AG20443 (cell line): ENCODE data around the gene SPACA9.

Experiments used
- DNase-seq: peaks from one replicate; pipeline ENCODE4 v3.0.0; 2012; ENCODE audit warnings: low spot score, mixed read lengths

Gene SPACA9

GRCh38 chr9:132863096-132863495 is 15.6 kb upstream of the SPACA9 start:
- no peak for DNase-seq

DNA sequence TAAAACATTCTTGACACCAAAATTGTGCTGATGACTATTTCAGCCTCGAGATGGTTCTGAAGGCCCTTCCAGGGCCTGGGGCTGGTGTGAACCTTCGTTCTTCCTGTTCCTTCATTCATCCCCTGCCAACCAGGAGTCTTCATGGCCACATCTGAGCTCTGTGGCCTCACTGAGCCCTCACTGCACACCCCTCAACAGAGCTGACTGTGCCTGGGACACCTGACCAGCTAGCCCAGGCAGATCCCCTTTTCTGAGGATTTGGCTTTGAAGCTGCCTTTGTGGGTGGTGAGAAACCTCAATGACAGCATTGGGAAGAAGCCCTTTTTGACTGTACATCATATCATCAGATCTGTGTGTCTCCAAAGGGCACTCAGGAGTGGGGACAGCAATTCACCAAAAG is 14.4 kb upstream of the SPACA9 start:
- DNase-seq = no peak

GRCh38 chr9:132864691-132865090 is 14.0 kb upstream of the SPACA9 start:
- DNase-seq = no peak

DNA sequence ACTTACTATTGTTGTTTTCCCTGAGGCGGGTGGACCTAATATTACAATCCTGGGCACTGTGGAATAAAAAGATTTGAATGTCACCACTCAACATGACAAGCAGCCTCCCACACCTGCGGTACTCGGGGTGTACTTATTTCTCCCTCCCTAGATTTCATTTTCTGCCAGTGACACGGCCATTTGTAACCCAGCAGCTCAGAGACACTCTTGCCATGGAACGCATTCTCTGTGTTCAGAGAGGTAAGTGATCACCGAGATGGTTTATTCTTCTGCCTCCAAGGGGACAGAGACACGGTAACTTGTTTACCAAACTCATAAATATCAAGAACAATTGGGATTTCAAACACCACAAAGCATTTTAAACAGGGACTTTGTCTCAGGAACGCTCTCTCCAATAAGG is 11.8 kb upstream of the SPACA9 start:
- DNase-seq = no peak

DNA sequence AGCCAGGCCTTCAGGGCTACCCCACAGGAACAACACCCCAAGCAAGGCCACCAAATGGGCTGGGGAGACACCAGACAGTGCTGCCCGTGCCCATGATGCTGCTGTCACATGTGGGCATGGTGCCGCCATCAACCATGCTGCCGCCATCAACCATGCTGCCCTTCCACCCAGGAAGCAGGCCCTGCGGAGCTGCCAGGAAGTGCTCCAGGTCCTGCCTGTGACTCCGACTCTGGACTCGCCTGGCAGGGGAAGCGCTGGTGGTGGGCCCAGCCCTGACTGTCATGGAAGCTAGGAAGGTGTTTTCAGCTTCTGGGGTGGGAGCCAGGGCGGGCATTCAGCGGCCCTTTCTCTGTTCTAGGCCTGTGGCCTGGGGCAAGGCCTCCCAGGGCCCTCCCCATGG is 9.4 kb upstream of the SPACA9 start:
- DNase-seq = no peak

DNA sequence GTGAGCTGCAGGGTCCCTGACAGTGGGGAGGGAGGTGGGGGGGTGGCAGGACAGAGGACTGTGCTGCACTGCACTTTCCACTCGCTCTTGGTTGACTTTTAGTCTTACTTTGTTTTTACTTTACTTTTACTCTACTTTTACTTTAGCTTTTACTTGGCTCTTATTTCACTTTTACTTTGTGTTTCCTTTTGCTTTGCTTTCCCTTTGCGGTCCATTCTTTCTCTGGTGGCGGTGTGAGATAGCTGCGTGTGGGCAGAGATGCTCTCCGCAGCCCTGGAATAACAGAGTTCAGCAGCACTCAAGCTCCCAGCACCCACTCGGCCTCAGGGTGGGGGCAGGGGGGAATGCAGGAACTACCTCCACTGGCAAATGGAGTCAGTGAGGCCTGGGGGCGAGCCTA is 5.3 kb upstream of the SPACA9 start:
- no peak for DNase-seq

DNA sequence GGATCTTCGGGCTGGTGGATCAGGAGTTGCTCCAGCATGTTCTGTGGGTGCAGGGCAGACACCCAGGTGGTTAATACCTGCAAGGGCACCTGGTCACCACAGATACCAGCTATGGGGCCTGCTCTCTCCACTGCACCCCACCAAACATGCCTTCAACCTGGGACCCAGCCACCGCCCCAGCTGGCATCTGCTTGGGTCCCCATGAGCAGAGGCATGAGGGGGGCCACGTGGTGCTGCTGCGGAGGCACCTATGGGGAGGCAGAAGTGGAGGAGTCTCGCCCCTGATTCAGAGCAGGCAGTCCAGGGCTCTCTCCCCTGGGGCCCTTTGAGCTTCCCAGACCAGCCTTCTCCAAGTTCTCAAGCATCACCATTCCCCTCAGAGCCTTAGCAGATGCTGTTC is 3.5 kb upstream of the SPACA9 start:
- DNase-seq = no peak

- no peak for DNase-seq
Measured at GRCh38 chr9:132876849-132877248, 1.8 kb upstream of the SPACA9 start.

- no peak for DNase-seq
Measured at GRCh38 chr9:132877458-132877823, 1.3 kb upstream of the SPACA9 start.

- peak; percentile 98 for DNase-seq
Measured at GRCh38 chr9:132877824-132878694, 639 bp upstream of the SPACA9 start, which contains the start of gene AK8. Gene AK8 (minus strand): TSS chr9:132878284. CDS start chr9:132878255, 29 bp downstream.

GRCh38 chr9:132879457-132880323 is 992 bp downstream of the SPACA9 start:
- no peak for DNase-seq

- peak; percentile 33 for DNase-seq
Measured at GRCh38 chr9:132880324-132880661, 1.6 kb downstream of the SPACA9 start.

GRCh38 chr9:132881826-132882225 is 3.1 kb downstream of the SPACA9 start:
- DNase-seq = no peak

DNA sequence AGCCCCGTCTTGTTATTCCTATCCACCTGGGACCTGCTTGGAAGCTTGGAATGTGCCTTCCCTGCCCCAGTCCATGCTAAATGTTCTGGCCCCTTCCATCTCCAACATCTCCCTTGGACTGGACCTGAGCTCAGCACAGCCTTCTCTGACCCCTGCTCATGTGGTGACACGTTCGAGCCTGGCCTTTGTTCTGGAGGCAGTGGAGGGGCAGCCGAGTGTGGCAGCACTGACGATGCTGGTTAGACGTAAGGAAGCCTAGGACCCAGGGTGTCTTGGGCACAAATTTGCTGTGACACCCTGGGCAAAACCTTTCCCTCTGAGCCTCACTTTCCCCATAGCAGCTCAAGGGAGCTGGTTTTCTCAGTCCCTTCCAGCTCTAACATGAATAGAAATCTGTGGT is 3.9 kb downstream of the SPACA9 start:
- no peak for DNase-seq

DNA sequence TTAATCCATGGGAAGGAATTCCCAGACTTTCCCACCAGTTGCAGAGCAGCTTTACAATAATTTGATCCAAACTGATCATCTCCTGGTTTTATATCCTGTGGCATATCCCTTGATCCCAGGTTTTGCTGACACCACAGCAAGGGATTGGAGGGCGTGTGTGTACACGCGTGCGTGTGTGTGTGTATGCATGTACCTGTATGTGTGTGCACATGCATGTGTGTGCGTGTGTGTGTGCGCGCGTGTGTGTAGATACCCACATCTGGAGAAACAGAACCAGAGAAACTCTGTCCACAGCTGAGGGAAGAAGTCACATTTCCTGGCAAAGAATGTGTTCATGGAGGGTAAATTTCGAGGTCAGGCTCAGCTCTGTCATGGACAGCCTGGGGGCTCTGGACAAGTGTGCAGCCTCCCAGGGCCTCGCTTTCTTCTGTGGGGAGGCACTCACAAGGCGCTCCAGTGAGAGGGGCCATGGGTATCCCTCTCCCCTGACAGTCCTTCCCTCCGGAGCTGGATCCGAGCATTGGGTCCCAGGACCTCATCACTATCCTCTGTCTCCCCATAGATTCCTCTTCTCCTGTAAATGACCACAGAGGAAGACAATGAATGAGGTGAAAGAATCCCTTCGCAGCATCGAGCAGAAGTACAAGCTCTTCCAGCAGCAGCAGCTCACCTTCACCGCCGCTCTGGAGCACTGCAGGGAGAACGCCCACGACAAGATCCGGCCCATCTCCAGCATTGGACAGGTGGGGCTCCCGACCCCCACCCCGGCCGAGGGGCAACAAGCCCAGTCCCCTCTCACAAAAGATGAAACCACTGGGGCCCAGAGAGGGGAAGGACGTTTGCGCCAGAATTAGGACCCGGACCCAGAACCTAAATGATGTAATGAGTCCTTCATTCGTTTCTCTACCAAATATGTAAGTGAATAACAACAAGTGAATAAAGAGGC is 4.9 kb downstream of the SPACA9 start:
- DNase-seq = no peak

DNA sequence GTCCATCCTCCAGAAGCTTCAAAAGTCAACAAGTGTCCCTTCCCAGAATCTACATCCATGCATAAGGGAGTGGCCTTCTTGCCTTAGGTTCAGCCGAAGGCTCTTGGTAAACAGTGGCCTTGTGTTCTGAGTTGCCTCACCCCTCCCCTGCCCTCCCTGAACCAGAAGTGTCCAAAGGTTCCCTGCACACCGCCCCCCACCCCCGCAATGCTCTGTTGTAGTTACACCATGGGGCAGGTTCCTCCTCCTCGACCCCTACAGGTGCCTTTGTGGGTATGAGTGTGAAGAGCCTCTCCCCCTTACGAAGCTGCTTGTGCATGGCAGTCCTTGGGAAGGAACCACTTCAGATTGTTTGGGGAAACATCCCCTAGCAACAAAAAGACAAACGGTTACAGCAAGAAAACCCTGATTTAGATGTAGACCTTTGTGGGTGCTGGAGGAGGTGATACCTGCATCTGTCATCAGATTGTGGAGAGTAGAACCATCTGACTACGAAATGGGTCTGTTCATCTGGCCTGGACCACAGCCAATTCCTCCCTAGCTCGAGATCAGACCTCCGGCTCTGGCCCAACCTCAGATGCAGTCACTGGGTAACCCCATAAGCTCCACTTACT is 7.1 kb downstream of the SPACA9 start:
- DNase-seq = no peak

DNA sequence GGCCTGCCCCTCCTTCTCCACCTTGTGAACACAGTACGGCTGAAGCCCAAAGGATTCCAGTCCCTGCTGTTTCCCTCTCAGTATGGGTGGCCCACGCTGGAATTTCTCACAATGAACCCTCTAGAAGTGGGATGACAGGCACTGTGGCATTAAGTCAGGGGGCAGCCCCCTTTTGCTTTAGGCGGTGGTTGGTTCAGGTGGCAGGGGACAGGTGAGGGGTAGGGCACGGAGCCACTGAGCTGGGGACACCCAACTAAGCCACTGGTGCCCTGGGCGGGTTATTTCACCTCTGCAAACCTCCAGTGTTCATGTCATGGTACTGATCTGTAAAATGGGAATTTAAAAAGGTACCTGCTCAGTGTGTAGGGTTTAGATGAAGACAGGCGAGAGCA is 7.6 kb downstream of the SPACA9 start:
- DNase-seq = no peak

- no peak for DNase-seq
Measured at GRCh38 chr9:132887181-132888120, 8.8 kb downstream of the SPACA9 start.

- no peak for DNase-seq
Measured at GRCh38 chr9:132888151-132888550, 9.5 kb downstream of the SPACA9 start.

DNA sequence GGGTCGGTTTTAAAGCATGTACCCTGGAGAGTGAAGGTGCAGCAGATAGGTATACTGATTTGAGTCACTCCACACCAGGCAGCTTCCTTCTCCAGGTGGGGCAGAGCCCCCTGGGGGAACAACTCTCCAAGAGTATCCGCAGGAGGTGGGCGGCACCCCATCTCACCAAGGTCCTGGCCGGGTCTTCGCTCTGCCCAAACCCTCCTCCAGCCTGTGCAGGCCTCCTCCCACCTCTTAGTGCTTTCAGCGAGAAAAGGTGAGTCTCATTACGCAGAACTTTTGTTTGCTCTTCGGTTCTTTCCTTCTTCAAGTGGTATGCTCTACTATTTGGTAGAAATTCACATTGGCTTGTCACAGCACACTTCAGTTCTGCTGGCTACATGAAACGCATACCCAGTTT is 13.7 kb downstream of the SPACA9 start:
- DNase-seq = no peak

GRCh38 chr9:132894346-132894745 is 15.6 kb downstream of the SPACA9 start:
- DNase-seq = peak; percentile 39
